ENCODE measurements around the gene SHE.

The SHE gene

GRCh38 chr1:154436433-154436832 is 65.8 kb downstream of the SHE start:
- TF ChIP-seq GATA1 (IDR thresholded peaks at IDR 0.05; ENCODE audit: low read depth, low read length) (no peak), POLR2A (IDR thresholded peaks at IDR 0.05; ENCODE audit: low read length) (no peak)
- DNase-seq: no peak

GRCh38 chr1:154435599-154436200 is 66.5 kb downstream of the SHE start:
- TF ChIP-seq GATA1 (IDR thresholded peaks at IDR 0.05; ENCODE audit: low read depth, low read length) (no peak), POLR2A (IDR thresholded peaks at IDR 0.05; ENCODE audit: low read length) (no peak)

GRCh38 chr1:154434346-154435085 is 67.7 kb downstream of the SHE start:
- peak; percentile 31 to 33 for DNase-seq
- TF ChIP-seq POLR2A (IDR thresholded peaks at IDR 0.05; ENCODE audit: low read length) (no peak), GATA1 (IDR thresholded peaks at IDR 0.05; ENCODE audit: low read depth, low read length) (no peak)

More at GRCh38 chr1:154435599-154436200, 66.5 kb downstream of the SHE start:
- no peak for DNase-seq

GRCh38 chr1:154433161-154433764 is 68.9 kb downstream of the SHE start:
- TF ChIP-seq GATA1 (IDR thresholded peaks at IDR 0.05; ENCODE audit: low read depth, low read length) (no peak), POLR2A (IDR thresholded peaks at IDR 0.05; ENCODE audit: low read length) (no peak)
- no peak for DNase-seq

GRCh38 chr1:154431586-154432373 is 70.4 kb downstream of the SHE start:
- TF ChIP-seq POLR2A (IDR thresholded peaks at IDR 0.05; ENCODE audit: low read length) (no peak), GATA1 (IDR thresholded peaks at IDR 0.05; ENCODE audit: low read depth, low read length) (no peak)
- DNase-seq: peak; percentile 18 to 69

GRCh38 chr1:154430903-154431302 is 71.3 kb downstream of the SHE start:
- no peak for TF ChIP-seq GATA1 (IDR thresholded peaks at IDR 0.05; ENCODE audit: low read depth, low read length)
- TF ChIP-seq POLR2A (IDR thresholded peaks at IDR 0.05; ENCODE audit: low read length): no peak
- peak; percentile 56 to 71 for DNase-seq

- no peak for DNase-seq
- TF ChIP-seq POLR2A (IDR thresholded peaks at IDR 0.05; ENCODE audit: low read length) (no peak), GATA1 (IDR thresholded peaks at IDR 0.05; ENCODE audit: low read depth, low read length) (no peak)
Measured at GRCh38 chr1:154429841-154430611, 72.2 kb downstream of the SHE start.
